ENCODE data around the gene IL1RAPL2. TPM values are rescaled to one million over a fixed set of nuclear protein-coding genes. Genes with fewer than 3 reads are reported as not detected.
"Not testable (repeated sequence)": the region's sequence is repeated elsewhere in the genome, so short reads cannot be mapped to it uniquely, and the experiment has no call there.

IL1RAPL2 gene
- total RNA-seq, 4 donors from 2014 or later: not detected

DNA sequence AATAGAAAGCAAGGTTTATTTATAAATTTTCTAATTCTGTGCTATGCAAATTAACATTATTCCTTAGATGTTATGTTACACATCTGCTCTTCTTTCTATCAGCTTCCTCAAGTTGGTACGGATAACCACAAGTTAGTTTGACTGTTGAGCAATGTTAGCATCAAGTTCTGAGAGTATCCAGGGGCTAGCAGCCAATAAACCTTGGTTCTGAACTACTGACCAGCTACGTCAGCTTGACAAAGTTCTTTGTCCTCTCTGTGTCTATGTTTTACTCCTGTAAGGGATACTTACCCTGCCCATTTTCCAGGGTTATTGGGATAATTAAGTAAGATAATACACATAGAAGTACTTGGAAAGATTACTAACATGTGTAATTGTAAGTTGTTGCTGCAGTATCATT is 662.6 kb downstream of the IL1RAPL2 start:
- Histone ChIP-seq H3K27me3 (no peaks in the 10 kb centered on the region), H3K4me3 (no peak overlapping the region), H3K4me1 (no peaks in the 10 kb centered on the region), H3K9me3 (no peaks in the 10 kb centered on the region), H3K27ac (no peak overlapping the region), H3K36me3 (no peaks in the 10 kb centered on the region)
- ATAC-seq (no peak), DNase-seq (no peak)
- intact Hi-C loops (cut with DNase I; ENCODE audit: low total_unique reads) (no loop called here), in situ Hi-C loops (cut with MboI; ENCODE audit: low sequenced_read_pairs in 4 of 4) (no loop called here)
- TF ChIP-seq, protein P1, sequence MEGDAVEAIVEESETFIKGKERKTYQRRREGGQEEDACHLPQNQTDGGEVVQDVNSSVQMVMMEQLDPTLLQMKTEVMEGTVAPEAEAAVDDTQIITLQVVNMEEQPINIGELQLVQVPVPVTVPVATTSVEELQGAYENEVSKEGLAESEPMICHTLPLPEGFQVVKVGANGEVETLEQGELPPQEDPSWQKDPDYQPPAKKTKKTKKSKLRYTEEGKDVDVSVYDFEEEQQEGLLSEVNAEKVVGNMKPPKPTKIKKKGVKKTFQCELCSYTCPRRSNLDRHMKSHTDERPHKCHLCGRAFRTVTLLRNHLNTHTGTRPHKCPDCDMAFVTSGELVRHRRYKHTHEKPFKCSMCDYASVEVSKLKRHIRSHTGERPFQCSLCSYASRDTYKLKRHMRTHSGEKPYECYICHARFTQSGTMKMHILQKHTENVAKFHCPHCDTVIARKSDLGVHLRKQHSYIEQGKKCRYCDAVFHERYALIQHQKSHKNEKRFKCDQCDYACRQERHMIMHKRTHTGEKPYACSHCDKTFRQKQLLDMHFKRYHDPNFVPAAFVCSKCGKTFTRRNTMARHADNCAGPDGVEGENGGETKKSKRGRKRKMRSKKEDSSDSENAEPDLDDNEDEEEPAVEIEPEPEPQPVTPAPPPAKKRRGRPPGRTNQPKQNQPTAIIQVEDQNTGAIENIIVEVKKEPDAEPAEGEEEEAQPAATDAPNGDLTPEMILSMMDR (IDR thresholded peaks at IDR 0.05 in 4 of 5, conservative IDR thresholded peaks at IDR 0.05 in 1 of 5): no peak
- TF ChIP-seq POLR2A (IDR thresholded peaks at IDR 0.05): no peak

DNA sequence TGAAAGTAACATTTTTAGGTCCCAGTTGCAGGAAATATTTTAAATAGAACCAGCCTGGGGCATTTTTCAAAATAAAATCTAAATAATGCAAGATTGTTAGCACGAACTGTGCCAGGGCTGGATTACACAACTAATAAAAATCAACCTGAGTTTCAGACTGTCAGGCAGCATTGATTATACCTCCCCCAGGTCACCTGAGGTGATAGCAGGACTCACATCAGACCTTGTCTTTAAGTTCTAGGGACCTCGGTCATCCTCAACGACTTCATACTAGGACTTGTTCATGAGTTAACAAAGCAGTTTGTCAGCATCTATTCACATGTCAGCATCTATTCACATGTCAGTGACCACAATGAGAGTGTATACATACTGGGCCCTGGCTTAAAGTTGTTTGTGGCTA is 663.1 kb downstream of the IL1RAPL2 start:
- no peak for TF ChIP-seq POLR2A (IDR thresholded peaks at IDR 0.05)
- TF ChIP-seq, protein P1 (IDR thresholded peaks at IDR 0.05 in 4 of 5, conservative IDR thresholded peaks at IDR 0.05 in 1 of 5): no peak
- intact Hi-C loops (cut with DNase I; ENCODE audit: low total_unique reads): no loop called here
- no peaks in the 10 kb centered on the region for H3K27me3 ChIP-seq
- no peaks in the 10 kb centered on the region for H3K4me1 ChIP-seq
- H3K9me3 ChIP-seq: no peaks in the 10 kb centered on the region
- in situ Hi-C loops (cut with MboI; ENCODE audit: low sequenced_read_pairs in 4 of 4): no loop called here
- no peaks in the 10 kb centered on the region for H3K36me3 ChIP-seq
- ATAC-seq (no peak), DNase-seq (no peak)
- H3K4me3 ChIP-seq: no peak overlapping the region
- no peak overlapping the region for H3K27ac ChIP-seq

DNA sequence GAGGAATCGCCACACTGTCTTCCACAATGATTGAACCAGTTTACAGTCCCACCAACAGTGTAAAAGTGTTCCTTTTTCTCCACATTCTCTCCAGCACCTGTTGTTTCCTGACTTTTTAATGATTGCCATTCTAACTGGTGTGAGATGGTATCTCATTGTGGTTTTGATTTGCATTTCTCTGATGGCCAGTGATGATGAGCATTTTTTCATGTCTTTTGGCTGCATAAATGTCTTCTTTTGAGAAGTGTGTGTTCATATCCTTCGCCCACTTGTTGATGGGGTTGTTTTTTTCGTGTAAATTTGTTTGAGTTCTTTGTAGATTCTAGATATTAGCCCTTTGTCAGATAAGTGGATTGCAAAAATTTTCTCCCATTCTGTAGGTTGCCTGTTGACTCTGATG is 671.4 kb downstream of the IL1RAPL2 start:
- in situ Hi-C loops (cut with MboI; ENCODE audit: low sequenced_read_pairs in 4 of 4); H3K9me3 ChIP-seq; intact Hi-C loops (cut with DNase I; ENCODE audit: low total_unique reads); H3K4me3 ChIP-seq; ATAC-seq; H3K27me3 ChIP-seq; H3K27ac ChIP-seq; H3K36me3 ChIP-seq; DNase-seq; H3K4me1 ChIP-seq: not testable (repeated sequence)

DNA sequence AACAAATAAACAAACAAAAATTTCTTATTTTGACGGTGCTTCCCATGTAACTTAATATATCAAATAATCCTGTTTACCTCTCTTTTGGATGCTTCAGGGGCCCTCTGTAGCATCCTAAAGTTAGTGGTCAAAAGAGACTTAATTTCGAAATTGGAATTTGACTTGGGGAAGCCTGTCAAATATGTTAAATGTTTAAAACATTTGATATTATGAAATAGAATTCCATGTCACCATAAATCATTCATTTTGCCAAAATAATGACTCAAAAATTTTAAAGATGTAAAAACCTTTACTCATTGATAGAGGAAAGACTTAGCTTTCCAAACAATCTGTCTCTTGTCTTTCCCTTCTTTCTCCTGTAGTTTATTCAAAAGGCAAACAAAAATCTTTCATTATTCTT is 675.1 kb downstream of the IL1RAPL2 start:
- in situ Hi-C loops (cut with MboI; ENCODE audit: low sequenced_read_pairs in 4 of 4) (no loop called here), intact Hi-C loops (cut with DNase I; ENCODE audit: low total_unique reads) (no loop called here)
- Histone ChIP-seq H3K4me1 (no peaks in the 10 kb centered on the region), H3K9me3 (no peaks in the 10 kb centered on the region), H3K36me3 (no peaks in the 10 kb centered on the region), H3K27me3 (peaks cover 0 to 3% (median 0%) of the 10 kb centered on the region in 3 donors), H3K4me3 (no peak overlapping the region), H3K27ac (no peak overlapping the region)
- TF ChIP-seq, protein P1 (IDR thresholded peaks at IDR 0.05 in 4 of 5, conservative IDR thresholded peaks at IDR 0.05 in 1 of 5): no peak
- TF ChIP-seq POLR2A (IDR thresholded peaks at IDR 0.05): no peak
- DNase-seq (no peak), ATAC-seq (no peak)

DNA sequence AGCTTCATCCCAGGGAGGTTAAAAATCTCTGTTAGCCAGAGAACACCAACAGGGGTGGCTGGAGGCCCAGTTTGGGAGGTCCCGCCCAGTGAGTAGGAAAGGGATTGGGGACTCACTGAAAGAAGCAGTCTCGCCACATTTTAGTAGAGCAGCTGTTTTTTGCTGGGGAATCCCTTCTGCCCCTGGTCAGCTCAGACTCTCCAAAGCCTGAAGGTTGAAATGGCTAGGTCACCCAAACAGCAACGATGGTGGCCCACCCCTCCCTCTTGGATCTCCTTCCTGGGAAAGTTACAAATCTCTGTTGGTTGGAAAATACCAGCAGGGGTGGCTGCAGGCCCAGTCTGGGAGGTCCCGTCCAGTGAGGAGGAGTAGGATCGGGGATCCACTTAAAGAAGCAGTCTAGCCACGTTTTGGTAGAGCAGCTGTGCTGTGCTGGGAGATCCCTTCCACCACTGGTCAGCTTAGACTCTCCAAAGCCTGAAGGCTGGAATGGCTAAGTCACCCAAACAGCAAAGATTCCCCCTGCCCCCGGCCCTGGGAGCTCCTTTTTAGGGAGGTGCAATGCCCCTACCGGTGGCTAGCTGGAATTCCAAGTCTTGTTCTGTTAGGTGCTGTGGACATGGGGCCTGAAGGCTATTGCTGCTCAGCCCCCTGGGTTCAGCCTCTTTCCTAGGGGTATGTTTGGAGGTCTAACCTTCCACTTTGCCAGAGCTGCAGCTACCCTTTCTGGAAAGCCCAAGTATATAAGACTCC is 694.5 kb downstream of the IL1RAPL2 start:
- no peaks in the 10 kb centered on the region for H3K4me1 ChIP-seq
- ATAC-seq: no peak
- no peaks in the 10 kb centered on the region for H3K9me3 ChIP-seq
- in situ Hi-C loops (cut with MboI; ENCODE audit: low sequenced_read_pairs in 4 of 4) (no loop called here), intact Hi-C loops (cut with DNase I; ENCODE audit: low total_unique reads) (no loop called here)
- H3K4me3 ChIP-seq: no peak overlapping the region
- no peaks in the 10 kb centered on the region for H3K36me3 ChIP-seq
- TF ChIP-seq, protein P1 (IDR thresholded peaks at IDR 0.05 in 4 of 5, conservative IDR thresholded peaks at IDR 0.05 in 1 of 5): no peak
- H3K27ac ChIP-seq: no peak overlapping the region
- no peak for DNase-seq
- H3K27me3 ChIP-seq: peaks cover 0 to 4% (median 0%) of the 10 kb centered on the region in 3 donors
